HEK293 (cell line): ENCODE results near the gene PTGES2.

Source experiments
- CTCF ChIA-PET: fragments of 350-600 bp; formaldehyde crosslinking; extraction: SDS; loops from one replicate; lab custom pipeline; 2021; ENCODE audit warnings: antibody characterized with exemption; lab: Yijun Ruan, JAX
- POLR2A ChIA-PET: fragments of 300-600 bp; formaldehyde crosslinking; extraction: SDS; loops from one replicate; lab custom pipeline; 2020; ENCODE audit warnings: antibody characterized with exemption, inconsistent platforms; lab: Yijun Ruan, JAX
- H3K27ac ChIP-seq: fragments of 200-500 bp; sonication (Bioruptor generic); 2 replicates; pipeline ENCODE4 v1.5.1; 2014; ENCODE audit warnings: low read depth, low read length, control low read depth, inconsistent platforms; ENCODE audit errors: extremely low read depth
- H3K36me3 ChIP-seq, 2 experiments: fragments of 200-500 bp in 1 of 2; sonication (Bioruptor generic) in 1 of 2; 1 replicate in 1 of 2; 2 replicates in 1 of 2; pipeline ENCODE4 v1.5.1; 2014 to 2017; ENCODE audit warnings: inconsistent platforms in 2 of 2, low read length in 2 of 2; ENCODE audit not compliant: control insufficient read depth in 2 of 2, insufficient read depth in 1 of 2
- H3K4me1 ChIP-seq: fragments of 200-500 bp; sonication (Bioruptor generic); 2 replicates; pipeline ENCODE4 v1.5.1; 2014; ENCODE audit warnings: mild to moderate bottlenecking, low read length, inconsistent platforms; ENCODE audit not compliant: control insufficient read depth, insufficient read depth
- H3K4me3 ChIP-seq: 2 replicates; pipeline ENCODE4 v1.5.1; 2011; ENCODE audit warnings: low read depth, mild to moderate bottlenecking, control low read depth, low read length, moderate library complexity
- H3K9me3 ChIP-seq: fragments of 200-500 bp; sonication (Bioruptor generic); 2 replicates; pipeline ENCODE4 v1.5.1; 2014; ENCODE audit warnings: low read depth, low read length, inconsistent platforms; ENCODE audit not compliant: control insufficient read depth, insufficient read depth
- HIC1 ChIP-seq: fragments of 450-650 bp; formaldehyde crosslinking; IDR thresholded peaks from 2 replicates; pipeline ENCODE4 v1.5.1; 2016; ENCODE audit warnings: missing biosample characterization, missing genetic modification characterization
- MEIS1 ChIP-seq: sonication (generic); formaldehyde crosslinking; IDR thresholded peaks from 2 replicates; pipeline ENCODE4 v1.8.1; 2022; ENCODE audit warnings: missing genetic modification reagents, mild to moderate bottlenecking, borderline replicate concordance
- PRDM1 ChIP-seq: fragments of 450-650 bp; formaldehyde crosslinking; IDR thresholded peaks from 2 replicates; pipeline ENCODE4; 2016; ENCODE audit warnings: missing biosample characterization, missing genetic modification characterization
- PRDM2 ChIP-seq: fragments of 450-650 bp; formaldehyde crosslinking; IDR thresholded peaks from 2 replicates; pipeline ENCODE4 v1.5.1; 2016; ENCODE audit warnings: missing biosample characterization, missing genetic modification characterization, borderline replicate concordance
- REPIN1 ChIP-seq: fragments of 450-650 bp; formaldehyde crosslinking; IDR thresholded peaks from 2 replicates; pipeline ENCODE4 v1.5.1; 2017; ENCODE audit warnings: missing biosample characterization, missing genetic modification characterization, low read depth
- REST ChIP-seq: fragments of 450-650 bp; formaldehyde crosslinking; IDR thresholded peaks from 2 replicates; pipeline ENCODE4 v1.5.1; 2016; ENCODE audit warnings: missing biosample characterization, missing genetic modification characterization
- SCRT1 ChIP-seq: fragments of 450-650 bp; formaldehyde crosslinking; IDR thresholded peaks from 2 replicates; pipeline ENCODE4 v1.5.1; 2016; ENCODE audit warnings: missing biosample characterization, missing genetic modification characterization, borderline replicate concordance
- SCRT2 ChIP-seq: fragments of 450-650 bp; formaldehyde crosslinking; IDR thresholded peaks from 2 replicates; pipeline ENCODE4 v1.5.1; 2016; ENCODE audit warnings: missing biosample characterization, missing genetic modification characterization
- SP3 ChIP-seq: fragments of 450-650 bp; formaldehyde crosslinking; IDR thresholded peaks from 2 replicates; pipeline ENCODE4 v1.5.1; 2016; ENCODE audit warnings: missing biosample characterization, missing genetic modification characterization
- TCF7L2 ChIP-seq: IDR thresholded peaks from 2 replicates; pipeline ENCODE4 v1.6.1; 2011; ENCODE audit warnings: low read depth, mild to moderate bottlenecking, inconsistent platforms, low read length, moderate library complexity, borderline replicate concordance
- TRIM28 ChIP-seq: IDR thresholded peaks from 2 replicates; pipeline ENCODE4 v1.6.1; 2011; ENCODE audit warnings: low read length, control low read depth, borderline replicate concordance
- ZBTB1 ChIP-seq: fragments of 450-650 bp; formaldehyde crosslinking; IDR thresholded peaks from 2 replicates; pipeline ENCODE4 v1.5.1; 2016; ENCODE audit warnings: missing biosample characterization, missing genetic modification characterization
- ZNF138 ChIP-seq: fragments of 450-650 bp; formaldehyde crosslinking; IDR thresholded peaks from 2 replicates; pipeline ENCODE4 v1.5.1; 2016; ENCODE audit warnings: missing biosample characterization, missing genetic modification characterization, borderline replicate concordance
- ZNF16 ChIP-seq: fragments of 450-650 bp; formaldehyde crosslinking; IDR thresholded peaks from 2 replicates; pipeline ENCODE4 v1.5.1; 2016; ENCODE audit warnings: low read depth, missing biosample characterization, missing genetic modification characterization
- ZNF2 ChIP-seq: fragments of 450-650 bp; formaldehyde crosslinking; IDR thresholded peaks from 2 replicates; pipeline ENCODE4 v1.5.1; 2016; ENCODE audit warnings: missing biosample characterization, missing genetic modification characterization
- ZNF324 ChIP-seq: fragments of 450-650 bp; formaldehyde crosslinking; IDR thresholded peaks from 2 replicates; pipeline ENCODE4 v1.5.1; 2016; ENCODE audit warnings: missing biosample characterization, missing genetic modification characterization
- ZNF341 ChIP-seq: fragments of 450-650 bp; formaldehyde crosslinking; IDR thresholded peaks from 2 replicates; pipeline ENCODE4; 2016; ENCODE audit warnings: low read depth, missing biosample characterization, missing genetic modification characterization
- ZNF350 ChIP-seq: fragments of 450-650 bp; formaldehyde crosslinking; IDR thresholded peaks from 2 replicates; pipeline ENCODE4 v1.5.0; 2017; ENCODE audit warnings: missing biosample characterization, mild to moderate bottlenecking, missing genetic modification characterization
- ZNF366 ChIP-seq: fragments of 450-650 bp; formaldehyde crosslinking; conservative IDR thresholded peaks from 2 replicates; pipeline ENCODE4 v1.5.1; 2016; ENCODE audit warnings: missing biosample characterization, missing genetic modification characterization
- ZNF473 ChIP-seq: fragments of 450-650 bp; formaldehyde crosslinking; IDR thresholded peaks from 2 replicates; pipeline ENCODE4 v1.5.1; 2017; ENCODE audit warnings: missing biosample characterization, missing genetic modification characterization
- ZNF513 ChIP-seq: fragments of 450-650 bp; IDR thresholded peaks from 2 replicates; pipeline ENCODE4 v1.5.1; 2018; ENCODE audit warnings: missing biosample characterization, missing genetic modification characterization
- ZNF529 ChIP-seq: fragments of 450-650 bp; formaldehyde crosslinking; IDR thresholded peaks from 2 replicates; pipeline ENCODE4 v1.5.1; 2017; ENCODE audit warnings: missing genetic modification characterization, missing biosample characterization; ENCODE audit not compliant: insufficient replicate concordance
- ZNF701 ChIP-seq: fragments of 450-650 bp; formaldehyde crosslinking; IDR thresholded peaks from 2 replicates; pipeline ENCODE4 v1.5.1; 2016; ENCODE audit warnings: missing biosample characterization, missing genetic modification characterization
- ZNF768 ChIP-seq: fragments of 450-650 bp; formaldehyde crosslinking; IDR thresholded peaks from 2 replicates; pipeline ENCODE4 v1.5.1; 2018; ENCODE audit warnings: missing biosample characterization, mild to moderate bottlenecking, missing genetic modification characterization
- ZSCAN23 ChIP-seq: fragments of 450-650 bp; formaldehyde crosslinking; IDR thresholded peaks from 2 replicates; pipeline ENCODE4 v1.5.1; 2016; ENCODE audit warnings: missing biosample characterization, missing genetic modification characterization
- ZSCAN30 ChIP-seq: fragments of 450-650 bp; IDR thresholded peaks from 2 replicates; pipeline ENCODE4 v1.5.1; 2018; ENCODE audit warnings: missing biosample characterization, mild to moderate bottlenecking, missing genetic modification characterization, moderate library complexity

The PTGES2 gene

GRCh38 chr9:128101690-128102089 is 25.8 kb downstream of the PTGES2 start (continued):
- TF ChIP-seq SCRT1 (no peak), MEIS1 (CRISPR knock-in tag) (no peak), ZNF513 (tag by site-specific recombination) (no peak), ZSCAN30 (no peak), ZBTB1 (no peak), ZNF768 (tag by site-specific recombination) (no peak), PRDM2 (no peak), TCF7L2 (no peak), ZNF2 (no peak)

GRCh38 chr9:128101231-128101661 is 26.3 kb downstream of the PTGES2 start:
- CTCF ChIA-PET: interaction anchor here (1.9 to 5.0 kb wide), 3 partner anchors 17 to 158 kb away, joined by 7 to 42 read pairs (median 17); no protein-coding TSS in a partner anchor
- H3K4me3 ChIP-seq: no peak overlapping the region
- peaks cover 0 to 51% of the 10 kb centered on the region in 2 experiments; a peak in 2 of 3 replicates for H3K36me3 ChIP-seq
- no peak overlapping the region for H3K27ac ChIP-seq
- POLR2A ChIA-PET: interaction anchor here (2.6 kb wide), 1 partner anchor 33 kb away, joined by 8 read pairs; the partner anchor contains the start of genes NAIF1 and SLC25A25
- H3K9me3 ChIP-seq: no peaks in the 10 kb centered on the region
- H3K4me1 ChIP-seq: 0 out of 2 replicates have a peak, but pooled peaks cover 4% of the 10 kb centered on the region
- TF ChIP-seq TRIM28 (no peak), ZNF16 (tag by site-specific recombination) (no peak), ZNF366 (tag by site-specific recombination) (no peak), ZNF473 (tag by site-specific recombination) (no peak), HIC1 (no peak), PRDM1 (tag by site-specific recombination) (no peak), REPIN1 (tag by site-specific recombination) (no peak), SP3 (tag by site-specific recombination) (no peak), ZNF529 (no peak), ZNF350 (tag by site-specific recombination) (no peak), ZNF324 (no peak), ZSCAN23 (no peak), ZNF701 (no peak), ZNF341 (tag by site-specific recombination) (no peak), REST (tag by site-specific recombination) (no peak), ZNF138 (no peak), SCRT2 (tag by site-specific recombination) (no peak)
